SK-N-MC (cell line): ENCODE measurements around the gene RAB32.

Experiments
- DNase-seq: peaks from one replicate; pipeline ENCODE4 v3.0.0-alpha.2; 2011; ENCODE audit warnings: low read depth, low spot score
- H3K27ac ChIP-seq: fragments of 200-600 bp; sonication (generic); 2 replicates; pipeline ENCODE4 v1.5.1; 2016; ENCODE audit warnings: mixed run types
- H3K36me3 ChIP-seq: fragments of 200-600 bp; sonication (generic); 2 replicates; pipeline ENCODE4 v1.6.1; 2017; ENCODE audit warnings: antibody characterized with exemption, low read length, mixed read lengths; ENCODE audit not compliant: insufficient read depth
- H3K4me3 ChIP-seq: fragments of 200-600 bp; sonication (generic); 2 replicates; pipeline ENCODE4 v1.5.1; 2016
- H3K9ac ChIP-seq: fragments of 200-600 bp; sonication (generic); 2 replicates; pipeline ENCODE4 v1.8.0; 2017; ENCODE audit warnings: mixed run types, mixed read lengths; ENCODE audit not compliant: insufficient read length
- H3K9me3 ChIP-seq: fragments of 200-600 bp; sonication (generic); 2 replicates; pipeline ENCODE4 v1.6.1; 2017; ENCODE audit warnings: low read depth, mild to moderate bottlenecking, antibody characterized with exemption, low read length, moderate library complexity, mixed read lengths
- EZH2 ChIP-seq: fragments of 200-600 bp; sonication (generic); IDR thresholded peaks from one replicate; pipeline ENCODE4 v1.6.1; 2017; ENCODE audit warnings: antibody characterized with exemption
- FOXP2 ChIP-seq: optimal IDR thresholded peaks from 2 replicates; pipeline ENCODE3; 2011; ENCODE audit warnings: mild to moderate bottlenecking, moderate library complexity; ENCODE audit not compliant: insufficient read depth; ENCODE audit errors: extremely low read length, control extremely low read depth
- POLR2AphosphoS5 ChIP-seq: IDR thresholded peaks from 2 replicates; pipeline ENCODE4 v1.6.1; 2012; ENCODE audit warnings: mild to moderate bottlenecking, low read depth, low read length, borderline replicate concordance

The RAB32 gene

DNA sequence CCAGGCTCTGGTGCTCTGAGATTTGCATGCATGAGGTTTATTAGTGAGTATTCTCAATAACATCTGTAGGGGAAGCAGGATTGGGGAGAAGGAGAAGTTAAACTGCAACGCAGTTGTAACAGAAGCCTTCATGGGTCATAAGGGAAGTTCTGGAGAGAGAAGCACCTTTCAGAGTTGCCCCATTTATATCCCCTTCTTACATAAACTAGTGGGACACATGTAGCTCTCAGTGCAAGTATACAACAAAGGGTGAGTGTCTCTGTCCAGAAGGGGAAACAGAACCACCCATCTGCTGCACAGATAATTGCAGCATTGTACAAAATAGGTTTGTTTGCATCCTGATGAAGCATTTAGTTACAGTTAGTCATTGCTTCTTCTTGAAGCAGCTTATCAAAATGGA lies 50.9 kb downstream of the RAB32 start:
- TF ChIP-seq EZH2 (no peak), FOXP2 (no peak), POLR2AphosphoS5 (no peak)
- Histone ChIP-seq H3K9ac (no peak overlapping the region), H3K27ac (no peak overlapping the region), H3K4me3 (no peak overlapping the region), H3K9me3 (no peaks in the 10 kb centered on the region), H3K36me3 (no peaks in the 10 kb centered on the region)
- DNase-seq = no peak

- H3K4me3 ChIP-seq = no peak overlapping the region; the same call in 1 of the 2 replicates
- no peak overlapping the region for H3K27ac ChIP-seq
- H3K36me3 ChIP-seq = no peaks in the 10 kb centered on the region
- no peak overlapping the region for H3K9ac ChIP-seq
- H3K9me3 ChIP-seq = no peaks in the 10 kb centered on the region
- no peak for TF ChIP-seq POLR2AphosphoS5
- TF ChIP-seq FOXP2 = peak; percentile 50
- DNase-seq = peak; percentile 76
Measured at GRCh38 chr6:146595972-146596731, 52.5 kb downstream of the RAB32 start.

DNA sequence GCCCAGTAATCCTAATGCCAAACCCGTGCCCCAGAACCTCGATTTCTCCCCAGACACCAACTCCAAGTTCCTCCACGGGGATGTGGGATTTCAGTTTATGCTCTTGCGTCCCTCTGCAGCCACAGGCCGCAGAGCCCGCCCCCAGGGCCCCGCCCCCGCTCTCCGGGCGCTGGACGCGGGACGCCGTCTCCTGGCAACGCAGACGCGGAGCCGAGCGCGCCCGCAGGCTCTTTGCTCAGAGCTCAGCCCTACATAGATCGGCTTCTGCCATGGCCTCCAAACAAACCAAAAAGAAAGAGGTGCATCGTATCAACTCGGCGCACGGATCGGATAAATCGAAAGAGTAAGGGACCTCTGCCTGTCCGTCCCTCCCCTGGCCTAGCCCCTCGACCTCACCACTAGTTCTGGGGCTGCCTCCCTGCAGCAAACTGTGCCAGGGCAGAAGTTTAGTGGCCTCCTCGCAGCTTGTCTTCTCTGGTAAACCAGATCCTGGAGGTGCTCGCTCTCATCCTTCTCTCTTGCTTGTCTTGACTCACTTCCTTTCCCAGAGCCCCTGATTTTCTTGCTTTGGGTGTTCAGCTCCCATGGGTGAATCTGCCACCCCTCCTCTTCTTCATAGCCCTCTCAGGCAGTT lies 55.3 kb downstream of the RAB32 start, which contains the start of gene ADGB:
Gene ADGB, plus strand, starts transcription at position 201 of the 634 bp plus-strand sequence. Its CDS starts 69 bp downstream, at position 270.
- DNase-seq = no peak
- H3K27ac ChIP-seq = no peak within 1 kb of the TSS
- no peak within 1 kb of the TSS for H3K4me3 ChIP-seq
- no peak within 1 kb of the TSS for H3K9ac ChIP-seq
- no peaks in the 10 kb centered on the region for H3K9me3 ChIP-seq
- no peaks in the 10 kb centered on the region for H3K36me3 ChIP-seq
- TF ChIP-seq EZH2 (no peak), FOXP2 (no peak), POLR2AphosphoS5 (no peak)

DNA sequence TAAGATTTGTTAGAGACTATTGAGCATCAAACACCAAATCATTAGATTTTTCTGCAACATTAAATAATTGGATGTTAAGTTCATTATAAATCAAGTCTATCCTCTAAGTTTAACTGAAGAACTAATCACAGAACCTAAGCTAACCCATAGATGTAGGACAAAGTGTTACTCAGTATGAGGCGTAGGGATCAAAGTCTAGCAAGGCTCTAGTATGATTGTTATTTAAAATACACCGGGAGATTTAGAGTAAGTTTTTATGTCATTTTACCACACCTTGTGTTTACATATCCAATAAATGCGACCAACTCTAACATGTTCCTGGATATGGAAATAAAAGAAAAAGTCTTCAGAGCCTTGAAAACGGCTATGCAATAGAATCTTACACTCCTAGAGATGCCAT lies 57.7 kb downstream of the RAB32 start:
- H3K36me3 ChIP-seq = no peaks in the 10 kb centered on the region
- TF ChIP-seq POLR2AphosphoS5 (no peak), FOXP2 (no peak), EZH2 (no peak)
- no peak overlapping the region for H3K9ac ChIP-seq
- H3K4me3 ChIP-seq = no peak overlapping the region
- H3K9me3 ChIP-seq = no peaks in the 10 kb centered on the region
- H3K27ac ChIP-seq = no peak overlapping the region
- no peak for DNase-seq

DNA sequence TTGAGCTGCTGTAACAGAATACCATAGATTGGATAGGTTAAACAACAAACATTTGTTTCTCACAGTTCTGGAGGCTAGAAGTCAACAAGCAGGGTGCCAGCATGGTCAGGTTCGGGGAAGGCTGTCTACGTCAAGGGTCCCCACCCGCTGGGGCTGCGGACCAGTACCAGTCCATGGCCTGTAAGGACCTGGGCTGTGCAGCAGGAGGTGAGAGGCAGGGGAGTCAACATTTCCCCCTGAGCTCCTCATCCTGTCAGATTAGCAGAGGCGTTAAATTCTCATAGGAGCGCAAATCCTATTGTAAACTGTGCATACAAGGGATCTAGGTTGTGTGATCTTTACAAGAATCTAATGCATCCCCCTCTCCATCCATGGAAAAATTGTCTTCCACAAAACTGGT lies 58.9 kb downstream of the RAB32 start:
- no peak overlapping the region for H3K4me3 ChIP-seq
- H3K27ac ChIP-seq = no peak overlapping the region
- H3K36me3 ChIP-seq = no peaks in the 10 kb centered on the region
- H3K9me3 ChIP-seq = no peaks in the 10 kb centered on the region
- TF ChIP-seq POLR2AphosphoS5 = no peak
- TF ChIP-seq FOXP2 = no peak
- TF ChIP-seq EZH2 = no peak
- H3K9ac ChIP-seq = no peak overlapping the region
- no peak for DNase-seq
